OCI-LY1 (cell line): Measurements from ENCODE around the gene NMUR2.

ENCODE experiments used
- H2AFZ ChIP-seq: fragments of 200-600 bp; sonication (generic), shearing (Covaris generic); 2 replicates; pipeline ENCODE4 v1.6.0; 2014; ENCODE audit warnings: antibody characterized with exemption, mild to moderate bottlenecking, low read length
- H3F3A ChIP-seq: fragments of 200-600 bp; sonication (generic), shearing (Covaris generic); 2 replicates; pipeline ENCODE4 v1.6.0; 2014; ENCODE audit warnings: mild to moderate bottlenecking, antibody characterized with exemption, low read length, moderate library complexity; ENCODE audit not compliant: insufficient read depth
- H3K27ac ChIP-seq: fragments of 200-600 bp; sonication (generic); 2 replicates; pipeline ENCODE4 v1.5.1; 2014; ENCODE audit warnings: low read length, mixed run types, mild to moderate bottlenecking, low read depth; ENCODE audit not compliant: poor library complexity, severe bottlenecking
- H3K27me3 ChIP-seq: fragments of 200-600 bp; sonication (generic); 2 replicates; pipeline ENCODE4 v1.6.0; 2014; ENCODE audit warnings: antibody characterized with exemption, mild to moderate bottlenecking, low read length, moderate library complexity; ENCODE audit not compliant: insufficient read depth
- H3K36me3 ChIP-seq: fragments of 200-600 bp; sonication (generic); 2 replicates; pipeline ENCODE4 v1.6.1; 2014; ENCODE audit warnings: mild to moderate bottlenecking, antibody characterized with exemption, low read length, moderate library complexity, mixed read lengths; ENCODE audit not compliant: insufficient read depth
- H3K4me1 ChIP-seq: fragments of 200-600 bp; sonication (generic); 2 replicates; pipeline ENCODE4 v1.5.1; 2014; ENCODE audit warnings: mild to moderate bottlenecking, low read length, moderate library complexity; ENCODE audit not compliant: insufficient read depth, severe bottlenecking
- H3K4me2 ChIP-seq: fragments of 200-600 bp; sonication (generic), shearing (Covaris generic); 2 replicates; pipeline ENCODE4 v1.6.1; 2014; ENCODE audit warnings: low read length
- H3K4me3 ChIP-seq: fragments of 200-600 bp; sonication (generic); 2 replicates; pipeline ENCODE4 v1.5.1; 2014; ENCODE audit warnings: low read length, low read depth, mild to moderate bottlenecking, mixed read lengths; ENCODE audit not compliant: poor library complexity, severe bottlenecking
- H3K79me2 ChIP-seq: fragments of 200-600 bp; shearing (Covaris generic); 2 replicates; pipeline ENCODE4 v1.6.1; 2016; ENCODE audit warnings: mixed run types, low read length, mixed read lengths; ENCODE audit not compliant: insufficient read depth
- H3K9ac ChIP-seq: fragments of 200-600 bp; sonication (generic), shearing (Covaris generic); 2 replicates; pipeline ENCODE4 v1.6.1; 2014; ENCODE audit warnings: mild to moderate bottlenecking, low read length, mixed read lengths
- H3K9me2 ChIP-seq: fragments of 200-600 bp; sonication (generic), shearing (Covaris generic); 2 replicates; pipeline ENCODE4 v1.6.1; 2014; ENCODE audit warnings: low read depth, mild to moderate bottlenecking, low read length, mixed read lengths
- H3K9me3 ChIP-seq: fragments of 200-600 bp; shearing (Covaris generic); 2 replicates; pipeline ENCODE4 v1.6.1; 2014; ENCODE audit warnings: low read length, mixed read lengths
- H4K20me1 ChIP-seq: fragments of 200-600 bp; sonication (generic), shearing (Covaris generic); 2 replicates; pipeline ENCODE4 v1.6.0; 2016; ENCODE audit warnings: mild to moderate bottlenecking, low read length; ENCODE audit not compliant: insufficient read depth
- EZH2 ChIP-seq: fragments of 200-600 bp; sonication (generic), shearing (Covaris generic); IDR thresholded peaks from 2 replicates; pipeline ENCODE4 v1.8.0; 2017; ENCODE audit warnings: borderline replicate concordance, mixed run types, mild to moderate bottlenecking, antibody characterized with exemption, low read length, moderate library complexity, mixed read lengths
- TF ChIP-seq, protein P1 (sequence below): fragments of 200-600 bp; sonication (generic), shearing (Covaris generic); IDR thresholded peaks from 2 replicates; pipeline ENCODE4 v1.5.1; 2017; ENCODE audit warnings: mild to moderate bottlenecking, antibody characterized with exemption, low read length, moderate library complexity, mixed read lengths

Gene NMUR2

DNA sequence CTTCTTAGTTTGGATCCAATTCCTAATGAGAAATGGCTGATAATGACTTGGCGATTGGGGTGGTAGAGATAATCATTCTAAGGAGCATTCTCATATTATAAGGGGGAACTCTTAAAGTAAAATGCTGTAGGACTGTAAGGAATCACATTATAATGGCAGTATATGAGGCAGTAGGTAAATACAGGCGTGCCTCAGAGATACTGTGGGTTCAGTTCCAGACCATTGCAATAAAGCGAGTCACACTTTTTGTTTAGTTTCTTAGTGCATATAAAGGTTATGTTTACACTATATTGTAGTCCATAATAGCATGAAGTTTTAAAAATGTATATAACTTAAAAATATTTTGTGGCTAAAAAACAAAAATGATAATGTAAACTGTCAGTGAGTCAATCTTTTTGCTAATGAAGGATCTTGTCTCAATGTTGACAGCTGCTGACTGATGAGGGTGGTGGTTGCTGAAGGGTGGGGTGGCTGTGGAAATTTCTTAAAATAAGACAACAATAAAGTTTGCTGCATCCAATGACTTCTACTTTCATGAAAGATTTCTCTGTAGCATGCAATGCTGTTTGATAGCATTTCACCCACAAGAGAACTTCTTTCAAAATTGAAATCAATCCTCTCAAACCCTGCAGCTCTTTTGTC is 15.8 kb downstream of the NMUR2 start:
- no peaks in the 10 kb centered on the region for H4K20me1 ChIP-seq
- no peaks in the 10 kb centered on the region for H3K9me2 ChIP-seq
- no peak overlapping the region for H3K4me2 ChIP-seq
- no peak for TF ChIP-seq EZH2
- TF ChIP-seq, protein P1, sequence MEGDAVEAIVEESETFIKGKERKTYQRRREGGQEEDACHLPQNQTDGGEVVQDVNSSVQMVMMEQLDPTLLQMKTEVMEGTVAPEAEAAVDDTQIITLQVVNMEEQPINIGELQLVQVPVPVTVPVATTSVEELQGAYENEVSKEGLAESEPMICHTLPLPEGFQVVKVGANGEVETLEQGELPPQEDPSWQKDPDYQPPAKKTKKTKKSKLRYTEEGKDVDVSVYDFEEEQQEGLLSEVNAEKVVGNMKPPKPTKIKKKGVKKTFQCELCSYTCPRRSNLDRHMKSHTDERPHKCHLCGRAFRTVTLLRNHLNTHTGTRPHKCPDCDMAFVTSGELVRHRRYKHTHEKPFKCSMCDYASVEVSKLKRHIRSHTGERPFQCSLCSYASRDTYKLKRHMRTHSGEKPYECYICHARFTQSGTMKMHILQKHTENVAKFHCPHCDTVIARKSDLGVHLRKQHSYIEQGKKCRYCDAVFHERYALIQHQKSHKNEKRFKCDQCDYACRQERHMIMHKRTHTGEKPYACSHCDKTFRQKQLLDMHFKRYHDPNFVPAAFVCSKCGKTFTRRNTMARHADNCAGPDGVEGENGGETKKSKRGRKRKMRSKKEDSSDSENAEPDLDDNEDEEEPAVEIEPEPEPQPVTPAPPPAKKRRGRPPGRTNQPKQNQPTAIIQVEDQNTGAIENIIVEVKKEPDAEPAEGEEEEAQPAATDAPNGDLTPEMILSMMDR: no peak
- no peaks in the 10 kb centered on the region for H3K27me3 ChIP-seq
- no peaks in the 10 kb centered on the region for H3F3A ChIP-seq
- H3K36me3 ChIP-seq: no peaks in the 10 kb centered on the region
- H3K4me3 ChIP-seq: no peak overlapping the region
- no peak overlapping the region for H3K27ac ChIP-seq
- H3K9ac ChIP-seq: no peak overlapping the region
- H3K79me2 ChIP-seq: no peaks in the 10 kb centered on the region
- H3K4me1 ChIP-seq: no peaks in the 10 kb centered on the region
- H3K9me3 ChIP-seq: no peaks in the 10 kb centered on the region
- H2AFZ ChIP-seq: no peak overlapping the region

DNA sequence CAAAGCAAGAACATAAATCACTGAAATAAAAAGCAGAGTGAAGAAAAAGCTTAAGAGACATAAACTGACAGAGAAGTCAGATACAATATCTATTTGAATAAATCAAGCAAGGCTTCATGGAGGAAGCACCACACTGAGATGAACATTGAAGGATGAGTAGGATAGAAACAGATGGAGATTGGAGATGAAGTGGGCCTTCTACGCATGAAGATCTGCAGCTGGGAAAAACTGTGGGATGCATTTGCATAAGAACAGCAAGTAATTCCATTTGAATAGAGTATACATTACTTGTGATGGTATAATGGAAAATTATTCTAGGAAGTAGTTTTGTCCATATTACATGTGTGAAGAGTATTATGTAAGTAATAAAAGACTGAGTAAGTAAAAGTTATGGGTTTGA is 16.5 kb downstream of the NMUR2 start:
- Histone ChIP-seq H3K79me2 (no peaks in the 10 kb centered on the region), H3K9me2 (no peaks in the 10 kb centered on the region), H3K27ac (no peak overlapping the region), H3K27me3 (no peaks in the 10 kb centered on the region), H3K4me1 (no peaks in the 10 kb centered on the region), H3F3A (no peaks in the 10 kb centered on the region), H3K9ac (no peak overlapping the region), H3K4me2 (no peak overlapping the region), H3K4me3 (no peak overlapping the region), H3K9me3 (no peaks in the 10 kb centered on the region), H2AFZ (no peak overlapping the region), H3K36me3 (no peaks in the 10 kb centered on the region), H4K20me1 (no peaks in the 10 kb centered on the region)
- TF ChIP-seq EZH2: no peak
- TF ChIP-seq, protein P1: no peak

DNA sequence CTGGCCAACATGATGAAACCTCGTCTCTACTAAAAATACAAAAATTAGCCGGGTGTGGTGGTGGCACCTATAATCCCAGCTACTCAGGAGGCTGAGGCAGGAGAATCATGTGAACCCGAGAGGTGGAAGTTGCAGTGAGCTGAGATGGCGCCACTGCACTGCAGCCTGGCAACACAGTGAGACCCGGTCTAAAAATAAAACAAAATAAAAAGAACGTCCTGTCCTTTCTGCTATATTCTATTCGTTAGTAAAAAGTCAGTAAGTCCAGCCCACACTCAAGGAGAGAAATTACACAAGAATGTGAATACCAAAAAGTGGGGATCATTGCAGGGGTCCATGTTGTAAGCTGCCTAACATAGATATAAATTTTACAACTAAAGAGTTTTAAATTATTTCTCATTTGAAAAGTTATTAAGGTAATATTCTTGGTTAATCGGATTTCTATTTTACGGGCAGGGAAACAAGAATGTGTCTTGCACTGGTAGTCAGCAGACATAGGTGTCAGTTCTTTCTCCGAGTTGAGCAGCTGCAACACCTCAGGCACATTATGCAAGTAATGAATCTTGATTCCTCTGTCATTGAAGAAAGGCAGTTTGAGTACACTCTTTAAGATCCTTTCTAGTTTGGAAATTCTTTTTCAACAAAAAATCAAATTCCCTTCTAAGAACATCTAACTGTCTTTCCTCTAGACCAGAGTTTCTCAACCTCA is 24.5 kb downstream of the NMUR2 start:
- H3K36me3 ChIP-seq: no peaks in the 10 kb centered on the region
- no peaks in the 10 kb centered on the region for H3F3A ChIP-seq
- H4K20me1 ChIP-seq: no peaks in the 10 kb centered on the region
- no peaks in the 10 kb centered on the region for H3K9me2 ChIP-seq
- TF ChIP-seq, protein P1: no peak
- no peak for TF ChIP-seq EZH2
- H3K27me3 ChIP-seq: no peaks in the 10 kb centered on the region
- H3K9me3 ChIP-seq: no peaks in the 10 kb centered on the region
- H2AFZ ChIP-seq: no peak overlapping the region
- no peaks in the 10 kb centered on the region for H3K79me2 ChIP-seq
- no peak overlapping the region for H3K4me3 ChIP-seq
- no peaks in the 10 kb centered on the region for H3K4me1 ChIP-seq
- H3K27ac ChIP-seq: no peak overlapping the region
- H3K4me2 ChIP-seq: no peak overlapping the region
- H3K9ac ChIP-seq: no peak overlapping the region
